GM12892 (cell line): Measurements from ENCODE around the gene ALK.

Experiments
- POLR2A ChIP-seq: IDR thresholded peaks from 2 replicates; pipeline ENCODE4 v1.6.1; 2011; ENCODE audit warnings: low read depth, low read length, control low read depth
- POLR2AphosphoS5 ChIP-seq: IDR thresholded peaks from 2 replicates; pipeline ENCODE4 v1.6.1; 2011; ENCODE audit warnings: low read depth, low read length, control low read depth

DNA sequence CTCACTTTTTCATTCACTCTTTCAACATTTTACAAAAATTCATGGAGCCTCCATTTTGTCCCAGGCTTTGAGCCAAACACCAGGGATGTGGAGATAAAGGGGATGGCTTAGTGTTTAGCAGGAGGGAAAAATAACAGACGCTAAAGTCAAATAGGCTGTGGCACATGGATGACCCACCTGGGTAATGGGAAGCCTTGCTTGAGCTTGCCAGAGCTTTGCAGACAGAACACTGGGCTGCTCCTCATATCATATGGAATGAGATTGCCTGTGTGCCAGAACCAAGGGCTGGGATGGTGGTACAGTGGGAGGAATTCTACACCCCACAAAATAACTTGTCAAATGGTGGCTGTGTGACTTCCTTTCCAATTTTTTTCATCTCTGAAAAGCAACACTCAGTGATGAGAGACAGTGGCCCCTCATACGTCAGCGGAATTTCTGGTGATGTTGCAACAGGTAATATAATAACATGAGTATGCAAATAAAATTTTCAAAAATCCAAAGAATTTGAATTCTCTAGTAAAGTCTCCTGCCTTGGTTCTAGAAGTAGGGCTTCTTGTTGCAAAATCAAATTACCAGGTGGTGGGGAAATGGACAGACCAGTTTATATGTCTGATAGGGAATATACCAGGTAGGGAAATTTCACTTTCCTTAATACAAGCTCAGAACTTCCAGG is 553.3 kb downstream of the ALK start:
- TF ChIP-seq POLR2AphosphoS5 (no peak), POLR2A (no peak)
